Mucosa of rectum (tissue), 2 donors: ENCODE results near the gene PRC1.
"Not testable (repeated sequence)": the region's sequence is repeated elsewhere in the genome, so short reads cannot be mapped to it uniquely, and the experiment has no call there.

ENCODE experiments used
- H3K27ac ChIP-seq, 2 donors: one replicate each; pipeline ENCODE4 v1.7.0; 2013; ENCODE audit warnings: inconsistent platforms in 2 of 2, low read depth in 2 of 2, low read length in 2 of 2
- H3K27me3 ChIP-seq, 2 donors: one replicate each; pipeline ENCODE4 v1.7.0; 2013; ENCODE audit warnings: low read length in 2 of 2; ENCODE audit not compliant: control insufficient read depth in 2 of 2, insufficient read depth in 2 of 2
- H3K36me3 ChIP-seq, 2 donors: one replicate each; pipeline ENCODE4 v1.7.0; 2013; ENCODE audit warnings: low read length in 2 of 2; ENCODE audit not compliant: control insufficient read depth in 2 of 2, insufficient read depth in 2 of 2
- H3K4me1 ChIP-seq, 2 donors: one replicate each; pipeline ENCODE4 v1.7.0; 2013; ENCODE audit warnings: low read length in 2 of 2, mild to moderate bottlenecking in 1 of 2; ENCODE audit not compliant: control insufficient read depth in 2 of 2, insufficient read depth in 2 of 2
- H3K4me3 ChIP-seq, 2 donors: one replicate each; pipeline ENCODE4 v1.7.0; 2013; ENCODE audit warnings: low read length in 2 of 2
- H3K9ac ChIP-seq, 2 donors: one replicate each; pipeline ENCODE4 v1.7.0; 2013; ENCODE audit warnings: low read length in 2 of 2, low read depth in 1 of 2, mild to moderate bottlenecking in 1 of 2
- H3K9me3 ChIP-seq, 2 donors: one replicate each; pipeline ENCODE4 v1.7.0; 2013; ENCODE audit warnings: low read length in 2 of 2; ENCODE audit not compliant: control insufficient read depth in 2 of 2
- donor health status: healthy.
- donor health status: Normal muscosa, but diverticular disease.

Gene PRC1

GRCh38 chr15:90934949-90935751 lies 59.2 kb downstream of the PRC1 start, which contains the start of gene UNC45A:
UNC45A (plus strand) TSS chr15:90935285; CDS start chr15:90935325, 40 bp downstream.
- peaks cover 38 to 39% of the 10 kb centered on the region in 2 donors for H3K4me1 ChIP-seq
- peak within 1 kb of the TSS; percentile 78 to 84 for H3K9ac ChIP-seq
- H3K4me3 ChIP-seq = peak within 1 kb of the TSS; percentile 76 to 83
- H3K27me3 ChIP-seq = no peaks in the 10 kb centered on the region
- H3K27ac ChIP-seq = peak within 1 kb of the TSS; percentile 76 to 85
- H3K36me3 ChIP-seq = peaks cover 12 to 16% of the 10 kb centered on the region in 2 donors
- H3K9me3 ChIP-seq = no peaks in the 10 kb centered on the region

GRCh38 chr15:90934256-90934948 lies 59.9 kb downstream of the PRC1 start:
- peak overlapping the region; percentile 76 to 83 for H3K4me3 ChIP-seq
- H3K36me3 ChIP-seq = peaks cover 5 to 9% of the 10 kb centered on the region in 2 donors
- peak overlapping the region; percentile 78 to 84 for H3K9ac ChIP-seq
- H3K9me3 ChIP-seq = no peaks in the 10 kb centered on the region
- peaks cover 38 to 39% of the 10 kb centered on the region in 2 donors for H3K4me1 ChIP-seq
- H3K27ac ChIP-seq = peak overlapping the region; percentile 76 to 85
- no peaks in the 10 kb centered on the region for H3K27me3 ChIP-seq

- no peaks in the 10 kb centered on the region for H3K9me3 ChIP-seq
- peak overlapping the region in 1 of 2 donors; percentile 10 for H3K9ac ChIP-seq
- no peak overlapping the region for H3K4me3 ChIP-seq
- no peak overlapping the region for H3K27ac ChIP-seq
- H3K4me1 ChIP-seq = peaks cover 39 to 40% of the 10 kb centered on the region in 2 donors
- no peaks in the 10 kb centered on the region for H3K27me3 ChIP-seq
- H3K36me3 ChIP-seq = peaks cover 2 to 5% of the 10 kb centered on the region in 2 donors
Observed at GRCh38 chr15:90933301-90933700, 61.0 kb downstream of the PRC1 start.

- peak overlapping the region; percentile 68 to 94 for H3K9ac ChIP-seq
- H3K27me3 ChIP-seq = no peaks in the 10 kb centered on the region
- H3K4me3 ChIP-seq = peak overlapping the region in 1 of 2 donors; percentile 94
- no peaks in the 10 kb centered on the region for H3K9me3 ChIP-seq
- peak overlapping the region; percentile 94 to 98 for H3K27ac ChIP-seq
- H3K4me1 ChIP-seq = peaks cover 39 to 40% of the 10 kb centered on the region in 2 donors
- H3K36me3 ChIP-seq = peaks cover 2% of the 10 kb centered on the region in 2 donors
Observed at GRCh38 chr15:90932660-90932991, 61.7 kb downstream of the PRC1 start.

- Histone ChIP-seq H3K36me3 (peaks cover 2% of the 10 kb centered on the region in 2 donors), H3K4me1 (peaks cover 39 to 40% of the 10 kb centered on the region in 2 donors), H3K27ac (peak within 1 kb of the TSS; percentile 94 to 98), H3K9me3 (no peaks in the 10 kb centered on the region), H3K27me3 (no peaks in the 10 kb centered on the region), H3K9ac (peak within 1 kb of the TSS; percentile 68 to 94), H3K4me3 (peak within 1 kb of the TSS; percentile 68 to 94)
Observed at GRCh38 chr15:90931828-90932659, 62.3 kb downstream of the PRC1 start, which contains the start of gene HDDC3. HDDC3 (minus strand) TSS chr15:90932549; CDS start chr15:90932540, 9 bp downstream.

- peaks cover 39 to 40% of the 10 kb centered on the region in 2 donors for H3K4me1 ChIP-seq
- H3K27me3 ChIP-seq = no peaks in the 10 kb centered on the region
- peak overlapping the region; percentile 94 to 98 for H3K27ac ChIP-seq
- H3K9me3 ChIP-seq = no peaks in the 10 kb centered on the region
- H3K9ac ChIP-seq = peak overlapping the region; percentile 10 to 68
- no peaks in the 10 kb centered on the region for H3K36me3 ChIP-seq
- H3K4me3 ChIP-seq = peak overlapping the region; percentile 68 to 94
Observed at GRCh38 chr15:90931575-90931827, 62.8 kb downstream of the PRC1 start.

GRCh38 chr15:90930861-90931574 lies 63.3 kb downstream of the PRC1 start:
- H3K4me3 ChIP-seq = peak overlapping the region; percentile 68 to 94
- peak overlapping the region; percentile 95 to 98 for H3K27ac ChIP-seq
- H3K4me1 ChIP-seq = peaks cover 35 to 36% of the 10 kb centered on the region in 2 donors
- no peaks in the 10 kb centered on the region for H3K9me3 ChIP-seq
- H3K27me3 ChIP-seq = no peaks in the 10 kb centered on the region
- H3K9ac ChIP-seq = peak overlapping the region; percentile 89 to 93
- no peaks in the 10 kb centered on the region for H3K36me3 ChIP-seq

GRCh38 chr15:90929246-90930019 lies 64.9 kb downstream of the PRC1 start:
- Histone ChIP-seq H3K4me1 (peaks cover 26 to 28% of the 10 kb centered on the region in 2 donors), H3K27me3 (no peaks in the 10 kb centered on the region), H3K9me3 (no peaks in the 10 kb centered on the region), H3K9ac (peak overlapping the region; percentile 89 to 93), H3K4me3 (peak overlapping the region; percentile 68 to 94), H3K36me3 (no peaks in the 10 kb centered on the region), H3K27ac (peak overlapping the region; percentile 95 to 98)

- not testable (repeated sequence) for H3K9me3 ChIP-seq, H3K27ac ChIP-seq, H3K36me3 ChIP-seq
Observed at GRCh38 chr15:90928106-90928505, 66.2 kb downstream of the PRC1 start.

More at GRCh38 chr15:90928106-90928505, 66.2 kb downstream of the PRC1 start:
- H3K27me3 ChIP-seq, H3K9ac ChIP-seq, H3K4me3 ChIP-seq: not testable (repeated sequence)
- peaks cover 19 to 21% of the 10 kb centered on the region in 2 donors for H3K4me1 ChIP-seq
